Measurements from ENCODE around the gene PTPRR.

GRCh38 chr12:70609739-70610491 lies 310.6 kb downstream of the PTPRR start:
- TF ChIP-seq CTCF (IDR thresholded peaks at IDR 0.05), result no peak
- no peak for TF ChIP-seq MAFK (IDR thresholded peaks at IDR 0.05; ENCODE audit: partially characterized antibody)
- no peak for TF ChIP-seq FOSB (CRISPR knock-in tag; IDR thresholded peaks at IDR 0.05)
- no peak for TF ChIP-seq CEBPB (IDR thresholded peaks at IDR 0.05)
- no peak for TF ChIP-seq RAD21 (conservative IDR thresholded peaks at IDR 0.05 in 1 of 2, IDR thresholded peaks at IDR 0.05 in 1 of 2)
- no peak for TF ChIP-seq ESRRA (IDR thresholded peaks at IDR 0.05; ENCODE audit: borderline replicate concordance, low read length)
- TF ChIP-seq JUN (IDR thresholded peaks at IDR 0.05), result no peak
- TF ChIP-seq EP300 (IDR thresholded peaks at IDR 0.05), result no peak
- TF ChIP-seq CHD2 (IDR thresholded peaks at IDR 0.05; ENCODE audit: low read length, partially characterized antibody), result no peak
- TF ChIP-seq MAX (IDR thresholded peaks at IDR 0.05), result no peak
